Measurements from ENCODE around the gene MTRFR.

The MTRFR gene

DNA sequence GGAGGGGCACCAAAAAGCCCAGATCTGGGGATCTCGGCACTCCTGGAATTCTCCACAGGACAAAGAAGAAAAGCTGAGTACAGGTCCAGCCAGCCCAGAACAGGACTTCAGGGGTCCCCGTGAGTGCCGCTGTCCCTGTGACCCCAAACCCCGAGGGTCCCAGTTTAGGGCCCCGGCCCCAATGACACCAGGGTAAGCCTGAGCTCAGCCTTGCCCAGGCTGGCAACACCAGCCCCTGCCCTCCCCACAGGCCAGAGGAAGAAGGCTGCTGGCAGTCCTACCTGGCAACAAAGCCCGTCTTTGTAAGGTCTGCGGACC lies 36.6 kb downstream of the MTRFR start:
- no peak for DNase-seq (ENCODE audit: low read depth in 1 of 2, low spot score in 1 of 2)

DNA sequence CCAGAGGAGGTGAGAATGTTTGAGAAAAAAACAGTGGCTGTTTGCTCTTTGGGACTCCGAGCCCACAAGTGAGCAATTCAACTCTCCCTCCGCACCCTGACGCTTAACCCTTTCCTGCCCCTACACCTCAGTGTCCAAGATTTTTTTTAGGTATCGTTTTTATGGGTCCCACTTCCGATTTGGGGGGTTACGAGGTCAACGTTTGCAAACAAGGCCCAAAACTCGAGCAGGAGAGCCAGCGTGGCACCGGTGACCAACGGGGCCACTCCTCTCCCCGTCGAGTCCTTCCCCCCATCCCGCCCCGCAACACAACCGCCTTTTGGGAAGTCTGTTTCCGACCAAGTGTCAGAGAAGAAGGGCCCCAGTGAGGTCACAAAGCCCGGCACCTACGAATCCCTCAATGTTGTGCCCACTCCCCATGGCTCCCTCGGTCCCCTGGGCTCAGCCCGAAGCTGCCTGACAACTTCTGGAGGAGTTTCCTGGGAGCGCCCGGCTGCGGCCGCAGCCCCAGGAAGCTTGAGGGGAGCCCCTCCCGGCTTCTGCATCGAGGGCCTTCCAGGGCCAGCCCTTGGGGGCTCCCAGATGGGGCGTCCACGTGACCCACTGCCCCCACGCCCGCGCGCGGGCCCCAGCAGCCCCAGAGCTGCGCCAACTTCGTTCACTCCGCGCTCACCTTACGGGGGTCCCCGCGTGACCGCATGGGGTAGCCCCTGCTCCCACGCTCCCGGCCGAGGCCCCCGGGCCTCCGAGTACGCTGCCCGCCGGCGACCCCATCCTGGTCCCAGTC lies 37.2 kb downstream of the MTRFR start:
- no peak for DNase-seq (ENCODE audit: low read depth in 1 of 2, low spot score in 1 of 2)

DNA sequence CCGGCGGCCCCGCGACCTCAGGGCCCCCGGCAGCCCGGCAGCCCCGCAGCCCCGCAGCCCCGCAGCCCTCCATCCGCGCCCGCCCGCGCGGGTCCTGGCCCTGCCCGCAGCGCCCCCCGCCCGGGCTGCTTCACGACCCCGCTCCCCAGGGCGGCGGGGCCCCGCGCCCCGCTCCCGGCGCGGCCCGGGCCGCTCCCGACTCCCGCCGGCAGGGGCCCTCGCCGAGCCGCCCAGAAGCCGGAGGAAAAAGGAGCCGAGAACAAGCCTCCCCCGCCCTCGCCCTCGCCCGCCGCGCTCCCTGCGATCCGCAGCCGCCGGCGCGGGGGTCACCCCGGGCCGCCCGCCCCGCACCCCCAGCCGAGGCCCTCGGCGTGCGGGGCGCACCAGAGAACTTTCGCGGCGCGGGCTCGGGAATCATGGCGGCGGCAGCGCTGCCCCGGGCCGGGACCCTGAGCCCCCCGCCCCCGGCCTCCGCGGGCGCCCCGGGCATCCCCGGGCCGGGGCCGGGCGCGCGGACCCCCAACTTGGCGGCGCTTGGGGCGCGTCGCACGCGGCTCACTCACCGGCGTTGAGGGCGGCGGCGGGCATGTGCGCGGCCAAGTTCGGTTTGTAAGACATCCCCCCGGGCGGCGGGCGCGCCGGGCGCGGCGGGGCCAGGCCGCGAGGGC lies 37.9 kb downstream of the MTRFR start:
- DNase-seq (ENCODE audit: low read depth in 1 of 2, low spot score in 1 of 2) = peak; percentile 57 to 73

- no peak for DNase-seq (ENCODE audit: low read depth in 1 of 2, low spot score in 1 of 2)
Observed at GRCh38 chr12:123273166-123273565, 39.9 kb downstream of the MTRFR start.

DNA sequence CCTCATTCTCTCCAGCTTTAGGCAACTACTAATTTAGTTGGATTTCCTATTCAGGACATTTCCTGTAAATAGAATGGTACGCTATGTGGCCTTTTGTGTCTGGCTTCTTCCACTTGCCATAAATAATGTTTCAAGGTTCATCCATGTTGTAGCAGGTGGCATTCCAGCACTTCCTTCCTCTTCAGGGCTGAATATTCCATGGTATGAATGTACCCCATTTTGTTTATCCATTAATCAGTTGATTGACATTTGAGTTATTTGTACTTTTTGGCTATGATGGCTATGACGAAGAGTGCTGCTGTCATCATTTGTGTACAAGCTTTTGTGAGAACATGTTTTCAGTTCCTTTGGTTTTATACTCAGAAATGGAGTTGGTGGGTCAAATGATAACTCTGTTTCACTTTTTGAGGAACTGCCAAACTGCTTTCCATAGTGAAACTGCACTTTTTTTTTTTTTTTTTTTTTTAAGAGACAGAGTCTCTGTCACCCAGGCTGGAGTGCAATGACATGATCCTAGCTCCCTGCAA lies 44.9 kb downstream of the MTRFR start:
- DNase-seq (ENCODE audit: low read depth in 1 of 2, low spot score in 1 of 2) = no peak

DNA sequence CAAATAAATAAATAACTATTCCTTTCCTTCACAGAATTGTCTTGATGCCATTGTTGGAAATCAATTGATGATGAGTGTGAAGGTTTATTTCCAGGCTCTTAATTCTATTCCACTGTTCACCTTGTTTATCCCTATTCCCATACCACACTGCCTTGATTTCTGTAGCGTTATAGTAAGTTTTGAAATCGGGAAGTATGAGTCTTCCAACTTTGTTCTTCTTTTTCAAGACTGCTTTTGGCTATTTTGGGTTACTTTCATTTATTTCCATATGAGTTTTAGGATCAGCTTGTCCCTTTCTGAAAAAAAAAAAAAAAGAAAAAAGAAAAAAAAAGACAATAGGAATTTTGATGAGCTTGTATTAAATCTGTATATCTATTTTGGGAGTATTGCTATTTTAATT lies 47.7 kb downstream of the MTRFR start:
- DNase-seq (ENCODE audit: low read depth in 1 of 2, low spot score in 1 of 2) = no peak

DNA sequence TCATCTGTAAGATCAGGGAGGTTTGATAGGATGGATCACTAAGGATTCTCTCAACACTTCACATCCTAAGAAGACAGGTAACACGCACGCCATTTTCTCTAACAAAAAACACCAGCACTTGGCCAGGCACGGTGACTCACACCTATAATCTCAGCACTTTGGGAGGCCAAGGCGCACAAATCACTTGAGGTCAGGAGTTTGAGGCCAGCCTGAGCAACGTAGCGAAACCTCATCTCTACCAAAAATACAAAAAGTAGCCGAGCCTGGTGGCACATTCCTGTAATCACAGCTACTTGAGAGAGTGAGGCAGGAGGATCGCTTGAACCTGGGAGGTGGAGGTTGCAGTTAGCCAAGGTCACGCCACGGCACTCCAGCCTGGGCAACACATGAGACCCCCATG lies 48.9 kb downstream of the MTRFR start:
- DNase-seq (ENCODE audit: low read depth in 1 of 2, low spot score in 1 of 2) = no peak

GRCh38 chr12:123283461-123283860 lies 50.2 kb downstream of the MTRFR start:
- DNase-seq (ENCODE audit: low read depth in 1 of 2, low spot score in 1 of 2) = no peak

DNA sequence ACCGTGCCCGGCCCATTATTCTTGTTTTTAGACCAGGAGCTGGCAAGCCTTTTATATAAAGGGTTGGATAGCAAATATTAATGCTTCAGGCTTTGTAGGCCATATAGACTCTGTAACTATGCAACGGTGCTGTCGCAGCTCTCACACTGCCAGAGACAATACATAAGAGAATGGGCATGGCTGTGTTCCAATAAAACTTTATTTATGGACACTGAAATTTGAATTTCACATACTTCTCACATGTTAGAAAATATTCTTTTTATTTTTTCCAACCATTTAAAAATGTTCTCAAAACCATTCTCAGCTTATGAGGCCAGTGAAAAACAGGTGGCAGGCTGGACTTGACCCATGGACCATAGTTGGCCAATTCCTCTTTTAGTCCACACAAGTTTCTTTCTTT lies 51.4 kb downstream of the MTRFR start:
- DNase-seq (ENCODE audit: low read depth in 1 of 2, low spot score in 1 of 2) = no peak

GRCh38 chr12:123286652-123287373 lies 53.6 kb downstream of the MTRFR start:
- DNase-seq (ENCODE audit: low read depth in 1 of 2, low spot score in 1 of 2) = no peak

DNA sequence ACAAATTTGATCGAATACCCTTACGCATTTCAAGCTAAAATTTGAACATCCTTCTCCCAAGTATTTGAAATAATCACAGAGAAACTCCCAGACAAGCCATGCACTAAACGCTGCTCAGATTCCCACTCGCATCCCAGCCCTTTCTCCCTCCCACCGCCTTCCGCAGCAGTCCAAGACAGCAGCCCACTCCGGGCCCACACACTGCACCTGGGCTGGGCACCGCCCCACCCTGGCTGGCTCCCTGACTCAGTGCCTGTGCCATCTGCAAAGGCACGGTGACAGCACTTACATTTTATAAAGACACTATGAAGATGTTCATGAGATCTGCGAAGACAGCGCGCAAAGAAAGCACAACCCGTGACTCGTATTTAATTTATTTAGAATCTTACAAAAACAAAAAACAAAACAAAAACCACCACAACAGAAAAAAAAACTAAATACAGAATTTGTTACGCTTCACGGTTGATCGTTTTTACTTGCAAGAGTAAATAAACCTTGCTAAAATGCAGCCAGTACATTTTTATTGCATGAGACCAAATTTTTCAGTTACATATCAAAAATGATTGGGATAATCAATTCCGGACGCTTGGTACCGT lies 55.6 kb downstream of the MTRFR start:
- no peak for DNase-seq (ENCODE audit: low read depth in 1 of 2, low spot score in 1 of 2)

GRCh38 chr12:123289911-123290310 lies 56.7 kb downstream of the MTRFR start:
- no peak for DNase-seq (ENCODE audit: low read depth in 1 of 2, low spot score in 1 of 2)

DNA sequence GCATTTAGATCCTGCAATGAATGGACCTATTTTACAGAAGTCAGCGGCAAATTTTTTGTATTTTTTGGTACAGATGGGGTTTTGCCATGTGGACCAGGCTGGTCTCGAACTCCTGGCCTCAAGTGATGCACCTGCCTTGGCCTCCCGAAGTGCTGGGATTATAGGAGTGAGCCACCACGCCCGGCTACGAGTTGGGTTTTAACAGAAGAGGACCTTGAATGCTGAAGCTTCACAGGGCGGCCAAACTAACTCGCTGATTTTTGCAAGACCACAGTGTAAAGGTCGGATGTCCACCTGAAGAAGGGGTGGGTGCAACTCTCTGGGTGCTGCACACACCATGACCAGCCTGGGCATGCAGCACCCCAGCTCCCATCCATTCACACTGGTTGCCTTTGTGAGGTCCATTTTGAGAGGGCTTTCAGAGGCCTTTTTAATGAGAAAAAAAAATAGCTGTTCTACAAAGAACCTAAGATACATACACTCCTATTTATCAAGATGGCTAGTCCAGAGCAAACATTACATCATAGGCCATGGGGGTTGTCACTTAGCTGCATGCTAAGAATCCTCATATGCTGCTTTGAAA lies 60.0 kb downstream of the MTRFR start:
- DNase-seq (ENCODE audit: low read depth in 1 of 2, low spot score in 1 of 2) = no peak

- DNase-seq (ENCODE audit: low read depth in 1 of 2, low spot score in 1 of 2) = no peak
Observed at GRCh38 chr12:123305136-123305535, 71.9 kb downstream of the MTRFR start.

- DNase-seq (ENCODE audit: low read depth in 1 of 2, low spot score in 1 of 2) = no peak
Observed at GRCh38 chr12:123306200-123306599, 73.0 kb downstream of the MTRFR start.
